Fibroblast of villous mesenchyme (primary cell): ENCODE results near the gene DNAH7. TPM values are rescaled to one million over a fixed set of nuclear protein-coding genes. Genes with fewer than 3 reads are reported as not detected.
A peak's percentile ranks its signal among the peaks of the same experiment; 100 is the strongest.

Source experiments
- DNase-seq: peaks from one replicate; pipeline ENCODE4 v3.0.0-alpha.2; 2010; ENCODE audit warnings: low read depth
- H3K4me3 ChIP-seq: 2 replicates; pipeline ENCODE4 v1.5.1; 2011; ENCODE audit warnings: low read depth, mild to moderate bottlenecking, low read length
- total RNA-seq: library from RNA; depleted of rRNA; stranded (reverse); fragments of >200 nt; gene quantifications from 2 replicates; pipeline ENCODE4 v1.2.3, GENCODE V29; 2012
- TF ChIP-seq, protein P1 (sequence below): IDR thresholded peaks from 2 replicates; pipeline ENCODE4 v1.5.1; 2012; ENCODE audit warnings: low read depth, mild to moderate bottlenecking, low read length; ENCODE audit not compliant: insufficient read depth

The DNAH7 gene
- total RNA-seq, 1 donor: under 0.01 TPM

DNA sequence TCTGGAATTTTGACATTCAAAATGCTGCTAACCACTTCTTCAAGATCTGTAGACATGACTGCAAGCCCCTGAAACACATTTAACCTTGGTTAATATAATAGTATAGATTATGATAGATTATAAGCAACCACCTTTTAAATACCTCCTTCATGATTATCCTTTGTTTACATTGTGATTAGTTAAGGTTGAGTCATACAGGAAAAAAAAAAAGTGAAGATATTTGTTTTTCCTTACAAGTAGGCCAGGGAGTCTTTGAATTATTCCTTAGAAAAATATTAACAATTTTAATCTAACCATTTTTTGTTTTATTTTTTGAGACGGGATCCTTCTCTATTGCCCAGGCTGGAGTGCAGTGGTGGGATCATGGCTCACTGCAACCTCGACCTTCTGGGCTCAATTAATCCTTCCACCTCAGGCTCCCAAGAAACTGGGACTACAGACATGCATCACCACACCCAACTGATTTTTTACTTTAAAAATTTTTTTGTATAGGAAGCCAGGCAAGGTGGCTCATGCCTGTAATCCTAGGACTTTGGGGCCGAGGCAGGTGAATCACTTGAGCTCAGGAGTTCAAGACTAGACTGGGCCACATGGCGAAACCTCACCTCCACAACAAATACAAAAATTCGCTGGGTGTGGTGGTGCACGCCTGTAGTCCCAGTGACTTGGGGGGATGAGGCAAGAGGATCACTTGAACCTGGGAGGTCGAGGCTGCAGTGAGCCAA lies 312.3 kb downstream of the DNAH7 start:
- DNase-seq: peak; percentile 18
- no peak overlapping the region for H3K4me3 ChIP-seq
- TF ChIP-seq, protein P1, sequence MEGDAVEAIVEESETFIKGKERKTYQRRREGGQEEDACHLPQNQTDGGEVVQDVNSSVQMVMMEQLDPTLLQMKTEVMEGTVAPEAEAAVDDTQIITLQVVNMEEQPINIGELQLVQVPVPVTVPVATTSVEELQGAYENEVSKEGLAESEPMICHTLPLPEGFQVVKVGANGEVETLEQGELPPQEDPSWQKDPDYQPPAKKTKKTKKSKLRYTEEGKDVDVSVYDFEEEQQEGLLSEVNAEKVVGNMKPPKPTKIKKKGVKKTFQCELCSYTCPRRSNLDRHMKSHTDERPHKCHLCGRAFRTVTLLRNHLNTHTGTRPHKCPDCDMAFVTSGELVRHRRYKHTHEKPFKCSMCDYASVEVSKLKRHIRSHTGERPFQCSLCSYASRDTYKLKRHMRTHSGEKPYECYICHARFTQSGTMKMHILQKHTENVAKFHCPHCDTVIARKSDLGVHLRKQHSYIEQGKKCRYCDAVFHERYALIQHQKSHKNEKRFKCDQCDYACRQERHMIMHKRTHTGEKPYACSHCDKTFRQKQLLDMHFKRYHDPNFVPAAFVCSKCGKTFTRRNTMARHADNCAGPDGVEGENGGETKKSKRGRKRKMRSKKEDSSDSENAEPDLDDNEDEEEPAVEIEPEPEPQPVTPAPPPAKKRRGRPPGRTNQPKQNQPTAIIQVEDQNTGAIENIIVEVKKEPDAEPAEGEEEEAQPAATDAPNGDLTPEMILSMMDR: no peak

DNA sequence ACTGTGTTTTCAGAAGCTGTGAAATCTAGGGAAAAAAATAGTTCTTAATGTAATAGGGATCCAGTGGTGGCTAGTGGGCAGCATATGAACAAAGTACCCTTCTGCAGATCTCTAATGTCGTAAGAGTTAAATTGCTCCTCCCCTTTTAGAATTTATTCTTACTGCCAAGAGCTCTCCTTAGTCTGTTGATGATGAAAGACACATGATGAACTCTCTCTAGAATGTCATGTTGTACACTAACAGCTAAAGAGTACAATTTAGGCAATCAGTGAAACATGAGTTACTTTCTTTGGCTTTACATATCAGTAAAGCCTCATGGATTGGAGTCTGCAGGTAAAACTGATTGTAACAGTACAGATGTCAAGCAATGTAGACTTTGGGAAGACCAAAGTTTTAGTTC lies 327.4 kb downstream of the DNAH7 start:
- no peak overlapping the region for H3K4me3 ChIP-seq
- TF ChIP-seq, protein P1: no peak
- no peak for DNase-seq

DNA sequence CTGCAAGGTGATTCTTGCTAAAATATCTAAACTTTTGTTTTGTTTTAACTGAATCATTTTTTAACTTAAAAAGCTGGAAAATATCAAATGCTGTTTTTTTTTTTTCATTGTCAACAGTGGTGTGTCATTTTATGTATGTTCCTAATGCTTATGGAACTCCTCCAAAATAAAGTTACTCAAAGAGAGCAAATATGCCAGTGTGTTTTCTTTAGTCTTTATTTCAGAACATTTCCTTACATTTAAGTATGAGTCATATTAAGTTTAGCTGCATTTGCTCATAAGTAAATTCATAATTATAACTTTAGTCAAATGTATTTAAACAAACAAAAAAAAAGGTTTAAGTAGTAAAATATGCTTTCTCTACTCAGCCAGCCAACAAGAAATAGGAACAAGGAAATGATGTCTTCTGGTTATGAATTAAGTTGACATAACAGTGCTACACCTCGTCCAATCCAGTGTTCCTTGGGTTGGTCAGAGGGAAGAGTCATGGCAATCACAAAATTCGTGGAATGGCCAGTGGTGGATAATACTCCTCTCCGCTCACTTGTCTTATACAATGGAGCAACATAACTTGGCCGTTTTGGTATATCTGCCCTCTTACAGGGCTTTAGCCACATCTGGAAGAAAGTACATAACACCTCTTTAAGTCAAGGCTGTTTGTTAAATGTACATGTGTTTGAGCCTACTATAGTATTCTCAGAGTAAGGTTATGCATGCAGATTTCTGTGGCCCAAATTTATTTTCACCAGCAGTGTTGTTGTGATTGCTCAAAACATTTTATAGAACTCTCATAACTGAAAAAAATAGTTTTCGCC lies 330.9 kb downstream of the DNAH7 start:
- TF ChIP-seq, protein P1: no peak
- H3K4me3 ChIP-seq: no peak overlapping the region
- no peak for DNase-seq

DNA sequence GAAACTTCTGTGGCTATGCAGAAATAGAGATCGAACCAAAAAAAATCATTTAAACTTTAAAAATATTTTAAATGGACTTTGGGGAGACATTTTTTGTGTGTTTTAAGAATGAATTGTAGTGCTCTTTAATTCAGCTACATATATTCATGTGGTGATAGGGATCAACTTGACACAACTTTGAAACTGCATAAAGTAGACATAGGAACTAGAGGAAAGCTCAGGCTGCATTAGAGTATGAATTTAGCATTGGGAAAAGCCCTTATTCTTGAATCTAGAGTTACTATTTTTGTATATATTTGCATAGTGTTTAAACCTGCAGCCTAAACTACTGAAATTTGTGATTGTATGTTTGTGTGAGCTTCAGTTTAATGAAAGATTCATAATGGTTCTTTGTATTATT lies 333.3 kb downstream of the DNAH7 start:
- TF ChIP-seq, protein P1: no peak
- no peak overlapping the region for H3K4me3 ChIP-seq
- DNase-seq: no peak

DNA sequence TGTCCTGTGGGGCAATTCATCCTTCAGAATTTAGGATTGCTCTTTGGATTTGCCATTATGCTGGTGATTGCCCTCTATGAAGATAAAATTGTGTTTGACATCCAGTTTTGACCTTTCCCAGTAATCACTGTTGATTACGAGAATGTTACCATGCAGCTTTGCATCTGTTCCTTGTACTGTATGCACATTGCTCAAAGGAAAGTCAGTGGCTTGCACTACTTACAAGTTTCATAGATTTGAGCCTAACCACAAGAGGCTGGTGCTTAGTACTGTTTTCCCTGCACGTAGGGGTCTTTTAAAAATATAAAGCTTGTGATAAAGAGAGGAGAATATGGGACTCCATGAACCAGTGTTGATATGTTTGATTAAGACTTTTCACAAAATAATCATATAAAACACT lies 333.7 kb downstream of the DNAH7 start:
- TF ChIP-seq, protein P1: no peak
- no peak for DNase-seq
- no peak overlapping the region for H3K4me3 ChIP-seq

DNA sequence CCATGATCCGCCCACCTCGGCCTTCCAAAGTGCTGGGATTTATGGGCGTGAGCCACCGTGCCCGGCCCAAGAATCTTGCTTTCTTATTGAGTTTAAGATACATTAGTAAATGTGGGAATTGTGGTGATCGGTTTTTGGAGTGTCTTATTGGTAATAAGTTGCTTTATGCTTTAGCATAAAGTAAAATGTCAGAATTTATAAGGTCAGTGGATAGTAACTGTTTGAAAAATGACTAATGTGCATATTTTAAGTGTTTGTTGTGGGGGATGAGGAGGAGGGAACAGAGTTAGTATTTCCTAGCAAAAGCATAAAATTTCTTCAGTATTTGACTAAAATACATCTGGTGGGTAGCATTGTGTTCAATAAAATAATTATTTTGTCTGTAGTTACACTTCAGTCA lies 334.2 kb downstream of the DNAH7 start:
- no peak for DNase-seq
- TF ChIP-seq, protein P1: no peak
- no peak overlapping the region for H3K4me3 ChIP-seq

DNA sequence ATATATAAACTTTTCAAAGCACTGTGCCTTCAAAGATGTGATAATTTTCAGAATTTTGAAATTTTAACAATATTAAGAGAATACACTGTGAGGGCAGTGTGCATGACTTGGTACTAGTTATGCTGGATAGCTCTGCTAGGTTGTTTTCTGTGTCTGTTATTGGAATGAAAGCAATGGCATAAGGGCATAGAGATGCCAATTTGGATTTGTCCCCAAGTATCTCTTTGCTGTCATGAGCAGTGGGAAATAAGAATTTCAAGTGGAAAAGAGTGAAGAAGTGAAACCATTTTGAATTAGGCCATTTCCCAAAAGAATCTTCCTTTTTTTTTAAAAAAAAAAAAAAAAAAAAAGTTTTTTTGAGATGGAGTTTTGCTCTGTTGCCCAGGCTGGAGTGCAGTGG lies 334.8 kb downstream of the DNAH7 start:
- H3K4me3 ChIP-seq: no peak overlapping the region
- TF ChIP-seq, protein P1: no peak
- no peak for DNase-seq
